ENCODE data around the gene CASP9.
A peak's percentile ranks its signal among the peaks of the same experiment; 100 is the strongest.
"Not testable (repeated sequence)": the region's sequence is repeated elsewhere in the genome, so short reads cannot be mapped to it uniquely, and the experiment has no call there.

CASP9 gene

DNA sequence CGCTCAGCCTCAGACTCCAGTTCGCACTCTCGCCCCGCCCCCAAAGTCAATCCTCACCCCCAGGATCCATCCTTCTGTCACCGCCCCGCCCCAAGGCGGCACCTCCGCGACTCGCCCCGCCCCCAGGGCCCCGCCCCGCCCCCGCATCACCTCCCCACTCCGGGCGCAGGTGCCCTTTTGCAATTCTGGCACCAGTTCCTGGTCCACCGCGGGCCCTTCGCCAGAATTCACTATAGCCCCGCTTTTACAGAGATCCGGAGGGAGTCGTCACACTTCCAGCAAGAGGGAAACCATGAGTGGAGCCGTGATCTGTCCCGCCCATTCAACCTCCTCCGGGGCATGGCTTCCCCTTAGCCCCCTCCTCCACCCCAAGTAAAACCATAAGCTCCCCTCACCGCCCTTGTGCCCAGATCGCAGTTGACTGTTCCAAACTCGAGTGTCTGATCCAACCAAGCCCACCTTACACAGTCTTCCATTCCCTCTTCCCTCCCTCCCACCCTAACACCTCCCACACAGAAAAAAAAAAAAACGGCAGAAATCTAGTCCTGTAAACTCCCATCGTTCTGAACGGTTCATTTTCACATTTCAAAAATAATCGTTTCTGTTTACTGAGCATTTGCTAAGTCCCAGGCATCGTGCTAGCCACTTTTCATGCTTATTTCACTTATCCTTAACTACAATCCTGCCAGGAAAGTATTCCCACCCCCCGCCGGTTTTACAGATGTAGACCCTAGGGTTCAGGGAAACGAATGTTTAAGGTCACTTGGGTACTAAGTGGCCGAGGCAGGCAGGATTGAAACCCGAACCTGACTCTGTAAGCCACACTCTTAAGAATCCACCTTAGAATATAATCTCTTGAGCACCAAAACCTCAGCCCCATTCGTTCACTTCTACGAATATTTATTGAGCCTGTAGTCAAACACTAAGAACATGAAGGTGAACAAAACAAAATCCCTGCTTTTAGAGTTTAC, 1.3 kb upstream of the CASP9 start:
- DNase-seq: peak; percentile 6

DNA sequence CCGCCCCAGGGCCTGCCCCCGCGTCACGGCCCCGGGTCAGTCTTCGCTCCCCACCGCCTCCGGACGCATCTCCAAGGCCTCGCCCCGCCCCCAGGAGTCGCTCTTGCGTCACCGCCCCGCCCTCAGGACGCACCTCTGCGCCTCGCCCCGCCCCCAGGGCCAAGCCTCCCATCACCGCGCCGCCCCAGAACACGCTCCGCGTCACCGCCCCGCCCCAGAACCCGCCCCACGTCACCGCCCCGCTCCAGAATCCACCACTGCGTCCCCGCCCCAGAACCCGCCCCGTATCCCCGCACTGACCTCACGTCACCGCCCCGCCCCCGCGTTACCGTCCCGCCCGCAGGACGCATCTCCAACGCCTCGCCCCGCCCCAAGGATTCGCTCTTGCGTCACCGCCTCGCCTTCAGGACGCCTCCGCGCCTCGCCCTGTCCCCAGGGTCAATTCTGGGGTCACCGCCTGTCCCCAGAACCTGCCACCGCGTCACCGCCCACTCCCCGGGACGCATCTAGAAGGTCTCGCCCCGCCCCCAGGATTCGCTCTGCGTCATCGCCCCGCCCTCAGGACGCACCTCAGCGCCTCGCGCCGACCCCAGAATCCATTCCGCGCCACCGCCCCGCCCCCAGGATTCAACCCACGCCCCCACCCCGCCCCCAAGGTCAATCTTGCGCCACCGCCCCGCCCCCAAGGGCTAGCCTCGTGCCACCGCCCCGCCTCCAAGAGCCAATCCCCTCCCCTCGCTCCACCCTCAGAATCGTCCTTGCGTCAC, 451 bp upstream of the CASP9 start:
- peak; percentile 99 for DNase-seq

DNA sequence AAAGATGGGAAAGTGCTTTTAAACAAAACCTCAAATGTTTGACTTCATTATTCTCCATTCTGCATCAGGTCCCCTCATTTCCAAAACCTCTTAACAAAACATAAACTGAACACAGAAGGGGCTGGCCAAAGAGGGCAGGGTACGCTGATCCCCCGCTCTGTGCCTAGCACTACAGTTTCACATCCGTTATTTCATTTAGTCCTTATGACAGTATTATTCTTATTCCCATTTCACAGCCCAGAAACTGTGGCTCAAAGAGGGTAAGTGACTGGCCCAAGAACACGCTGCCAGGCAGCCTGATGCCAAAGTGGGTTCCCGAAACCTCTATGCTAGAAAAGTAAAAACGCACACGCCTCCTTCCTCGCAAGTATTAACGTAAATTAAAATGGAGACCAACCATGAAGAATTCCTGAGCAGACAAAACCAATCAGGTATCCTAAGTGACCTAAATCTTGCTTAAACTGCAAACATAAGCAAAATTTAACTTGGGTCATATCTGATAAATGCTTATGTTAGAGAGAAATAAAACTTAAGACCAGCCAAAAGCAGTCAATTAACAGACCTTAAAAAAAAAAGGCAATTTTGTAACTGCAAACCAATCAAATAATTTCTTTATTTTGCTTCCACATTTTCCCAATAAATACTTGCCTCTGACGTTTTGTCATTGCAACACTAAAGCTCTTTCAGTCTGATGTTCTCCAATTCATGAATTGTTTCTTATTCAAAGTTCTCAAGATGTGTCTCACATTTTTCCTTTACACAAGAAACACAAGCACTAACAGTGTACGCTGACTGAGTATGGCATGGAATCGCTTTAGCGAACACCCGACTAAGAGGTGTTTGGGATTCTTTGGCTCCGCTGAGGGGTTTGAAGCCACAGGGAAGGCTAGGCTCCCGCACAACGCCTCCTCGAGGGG, 653 bp downstream of the CASP9 start:
- DNase-seq: no peak

DNA sequence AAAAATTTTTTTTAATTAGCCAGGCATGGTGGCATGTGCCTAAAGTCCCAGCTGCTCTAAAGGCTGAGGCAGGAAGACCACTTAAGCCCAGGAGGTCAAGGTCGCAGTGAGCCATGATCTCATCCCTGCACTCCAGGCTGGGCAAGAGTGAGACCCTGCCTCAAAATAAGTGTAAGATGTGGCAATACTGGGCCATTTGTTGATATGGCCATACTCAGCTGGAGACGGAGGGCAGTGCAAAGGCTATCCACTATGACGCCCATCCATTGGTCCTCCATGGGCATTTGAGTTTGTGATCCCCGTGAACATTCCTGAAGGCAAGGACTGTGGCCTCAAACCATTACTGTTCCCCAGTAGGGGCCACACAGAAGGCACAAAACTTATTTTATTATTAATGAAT, 1.5 kb downstream of the CASP9 start:
- no peak for DNase-seq

DNA sequence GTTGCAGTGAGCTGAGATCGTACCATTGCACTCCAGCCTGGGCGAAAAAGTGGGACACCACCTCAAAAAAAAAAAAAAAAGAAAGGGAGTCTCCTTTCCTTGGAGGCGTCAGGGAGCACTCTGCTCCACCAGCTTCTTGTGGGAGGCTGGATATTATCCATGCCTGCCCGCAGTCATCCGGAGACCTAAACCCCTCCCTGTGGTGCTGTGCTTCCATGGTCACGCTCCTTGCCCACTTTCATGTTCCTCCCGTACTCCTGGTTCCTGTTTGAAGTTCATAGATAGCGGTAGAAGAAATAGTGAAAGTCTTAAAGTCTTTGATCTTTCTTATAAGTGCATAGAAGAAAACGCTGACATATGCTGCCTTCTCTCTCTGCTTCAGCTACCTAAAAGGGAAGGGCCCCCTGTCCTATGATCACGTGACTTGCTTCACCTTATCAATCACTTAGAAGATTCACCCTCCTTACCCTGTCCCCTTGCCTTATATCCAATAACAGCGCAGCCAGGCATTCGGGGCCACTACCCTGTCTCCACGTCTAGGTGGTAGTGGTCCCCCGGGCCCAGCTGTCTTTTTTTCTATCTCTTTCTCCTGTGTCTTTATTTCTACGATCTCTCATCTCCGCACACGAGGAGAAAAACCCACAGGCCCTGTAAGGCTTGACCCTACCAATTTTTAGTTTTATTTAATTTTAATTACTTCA, 2.7 kb downstream of the CASP9 start:
- DNase-seq: peak; percentile 12

DNA sequence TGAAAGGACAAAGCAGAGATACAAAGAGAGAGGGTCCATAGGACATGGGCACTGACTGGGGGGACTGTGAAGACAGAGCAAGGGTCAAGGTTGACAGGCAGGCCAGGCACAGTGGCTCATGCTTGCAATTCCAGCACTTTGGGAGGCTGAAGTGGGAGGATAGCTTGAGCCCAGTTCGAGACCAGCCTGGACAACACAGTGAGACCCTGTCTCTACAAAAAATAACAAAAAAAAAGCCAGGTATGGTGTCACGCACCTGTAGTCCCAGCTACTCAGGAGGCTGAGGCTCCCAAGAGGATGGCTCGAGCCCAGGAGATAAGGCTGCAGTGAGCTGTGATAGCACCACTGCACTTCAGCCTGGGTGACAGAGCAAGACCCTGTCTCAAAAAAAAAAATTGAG, 4.4 kb downstream of the CASP9 start:
- DNase-seq: no peak

DNA sequence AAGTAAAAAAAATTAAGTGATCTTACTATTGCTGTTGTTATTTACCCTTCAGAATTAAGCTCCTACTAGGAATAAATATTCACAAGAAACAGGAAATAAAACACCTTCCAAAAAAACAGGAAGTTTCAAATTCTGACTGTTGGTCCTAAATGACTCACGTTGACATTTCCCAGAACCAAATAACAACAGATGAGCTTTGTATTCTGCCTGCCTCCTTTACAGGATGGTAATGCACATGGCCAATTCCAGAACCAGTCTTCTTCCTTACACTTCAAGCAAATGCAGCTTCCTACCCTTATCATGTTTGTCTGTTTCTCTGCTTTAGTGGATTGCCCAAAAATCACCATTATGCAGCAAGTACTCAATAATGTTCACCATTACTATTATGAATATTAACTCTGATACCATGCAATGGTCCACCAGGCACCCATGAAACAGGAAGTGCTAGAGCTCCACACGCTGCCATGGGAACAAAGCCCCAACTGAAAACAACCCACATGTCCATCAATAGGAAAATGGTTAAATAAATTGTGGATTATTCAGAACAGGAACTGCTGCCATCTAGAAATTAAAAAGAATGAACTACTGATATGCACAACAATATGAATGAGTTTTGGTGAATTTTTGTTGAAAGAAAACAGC, 8.9 kb downstream of the CASP9 start:
- DNase-seq: no peak

DNA sequence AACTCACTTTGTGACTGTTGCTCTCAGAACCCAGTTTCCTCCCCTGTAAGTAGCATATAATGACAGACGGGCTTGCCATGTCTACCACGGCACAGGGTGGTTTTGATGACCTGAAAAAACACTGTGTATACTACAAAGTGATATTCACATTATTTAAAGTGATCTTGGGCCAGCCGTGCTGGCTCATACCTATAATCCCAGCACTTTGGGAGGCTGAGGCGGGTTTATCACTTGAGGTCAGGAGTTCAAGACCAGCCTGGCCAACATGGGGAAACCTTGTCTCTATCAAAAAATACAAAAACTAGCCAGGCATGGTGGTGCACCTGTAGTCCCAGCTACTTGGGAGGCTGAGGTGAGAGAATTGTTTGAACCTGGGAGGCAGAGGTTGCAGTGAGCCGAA, 9.5 kb downstream of the CASP9 start:
- DNase-seq: not testable (repeated sequence)

DNA sequence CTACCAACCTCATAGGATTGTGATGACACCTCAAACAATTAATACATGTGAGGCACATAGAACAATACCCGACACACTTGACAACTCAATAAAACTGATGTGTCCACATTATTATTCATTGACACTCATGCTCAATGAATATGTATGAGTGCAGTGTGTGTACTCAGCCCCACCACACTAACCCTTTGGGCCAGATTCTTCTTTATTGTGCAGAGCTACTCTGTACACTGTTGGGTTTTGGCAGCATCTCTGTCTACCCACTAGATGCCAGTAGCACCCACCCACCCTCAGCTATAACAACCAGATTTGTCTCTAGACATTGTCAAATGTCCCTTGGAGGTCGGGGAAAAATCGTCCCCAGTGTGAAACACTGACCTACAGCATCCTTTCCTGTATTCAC, 10.1 kb downstream of the CASP9 start:
- DNase-seq: no peak

DNA sequence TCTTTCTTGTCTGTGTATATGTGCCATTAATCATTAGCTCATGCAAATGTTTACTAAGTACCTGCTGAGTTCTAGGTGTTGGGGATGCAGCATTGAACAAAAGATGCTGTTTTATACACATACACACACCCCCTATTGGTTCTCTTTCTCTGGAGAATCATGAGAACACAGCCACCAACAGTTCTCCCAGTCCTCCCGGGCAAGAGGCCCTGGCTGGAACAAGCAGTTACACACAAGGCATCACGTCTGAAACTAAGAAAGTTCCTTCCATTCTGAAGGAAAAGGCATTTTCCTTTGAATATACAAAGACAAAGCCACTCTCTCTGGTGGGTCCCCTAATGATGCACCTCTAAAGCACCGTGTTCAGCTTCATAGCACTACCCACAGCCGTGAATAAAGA, 10.8 kb downstream of the CASP9 start:
- no peak for DNase-seq

DNA sequence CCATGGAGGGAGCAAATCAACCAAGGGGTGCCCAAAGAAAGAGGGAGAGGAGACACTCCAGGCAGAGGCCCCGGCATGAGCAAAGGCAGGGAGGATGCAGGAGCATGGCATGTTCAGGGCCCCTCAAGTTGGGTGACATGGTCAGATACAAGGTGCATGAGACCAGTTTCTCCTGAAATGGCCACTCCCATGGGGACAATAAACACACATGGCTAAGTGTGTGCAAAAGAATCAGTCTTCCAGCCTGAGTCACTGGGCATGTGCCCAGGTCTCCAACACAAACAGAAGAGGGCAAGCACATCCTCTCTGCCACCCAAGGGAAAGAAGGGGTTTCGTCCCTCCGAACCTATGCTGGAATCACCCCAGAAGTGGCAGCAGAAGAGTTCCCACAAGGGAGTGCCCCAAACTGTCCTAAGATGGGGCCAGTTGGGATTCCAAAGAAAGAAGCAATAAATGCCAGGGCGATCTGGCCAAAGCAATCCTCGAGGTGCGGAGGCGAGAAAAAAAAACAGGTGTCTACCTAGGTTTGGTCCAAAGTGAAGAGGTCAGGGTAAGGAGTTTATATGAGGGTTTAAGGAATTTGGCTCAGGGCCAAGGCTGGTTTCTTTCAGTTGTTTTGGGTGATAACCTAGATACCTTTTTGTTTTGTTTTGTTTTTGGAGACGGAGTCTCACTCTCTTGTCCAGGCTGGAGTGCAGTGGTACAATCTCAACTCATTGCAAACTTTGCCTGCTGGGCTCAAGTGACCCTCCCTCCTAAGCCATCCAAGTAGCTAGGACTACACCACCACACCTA, 13.2 kb downstream of the CASP9 start:
- DNase-seq: no peak

DNA sequence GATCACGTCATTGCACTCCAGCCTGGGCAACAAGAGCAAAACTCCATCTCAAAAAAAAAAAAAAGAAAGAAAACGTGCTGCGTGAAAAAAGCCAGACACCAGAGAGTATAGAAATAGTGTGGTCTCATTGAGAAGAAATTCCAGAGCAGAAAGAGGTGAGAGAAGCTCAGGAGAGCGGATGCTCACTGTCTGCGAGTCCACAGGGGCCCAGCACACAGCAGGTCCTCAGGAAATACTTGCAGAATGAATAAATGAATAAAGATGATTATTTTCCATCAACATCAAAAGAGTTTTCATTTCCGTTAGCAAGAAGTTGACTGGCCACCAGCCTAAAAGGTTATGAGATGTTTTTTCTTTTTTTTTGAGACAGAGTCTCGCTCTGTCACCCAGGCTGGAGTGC, 14.4 kb downstream of the CASP9 start:
- no peak for DNase-seq

DNA sequence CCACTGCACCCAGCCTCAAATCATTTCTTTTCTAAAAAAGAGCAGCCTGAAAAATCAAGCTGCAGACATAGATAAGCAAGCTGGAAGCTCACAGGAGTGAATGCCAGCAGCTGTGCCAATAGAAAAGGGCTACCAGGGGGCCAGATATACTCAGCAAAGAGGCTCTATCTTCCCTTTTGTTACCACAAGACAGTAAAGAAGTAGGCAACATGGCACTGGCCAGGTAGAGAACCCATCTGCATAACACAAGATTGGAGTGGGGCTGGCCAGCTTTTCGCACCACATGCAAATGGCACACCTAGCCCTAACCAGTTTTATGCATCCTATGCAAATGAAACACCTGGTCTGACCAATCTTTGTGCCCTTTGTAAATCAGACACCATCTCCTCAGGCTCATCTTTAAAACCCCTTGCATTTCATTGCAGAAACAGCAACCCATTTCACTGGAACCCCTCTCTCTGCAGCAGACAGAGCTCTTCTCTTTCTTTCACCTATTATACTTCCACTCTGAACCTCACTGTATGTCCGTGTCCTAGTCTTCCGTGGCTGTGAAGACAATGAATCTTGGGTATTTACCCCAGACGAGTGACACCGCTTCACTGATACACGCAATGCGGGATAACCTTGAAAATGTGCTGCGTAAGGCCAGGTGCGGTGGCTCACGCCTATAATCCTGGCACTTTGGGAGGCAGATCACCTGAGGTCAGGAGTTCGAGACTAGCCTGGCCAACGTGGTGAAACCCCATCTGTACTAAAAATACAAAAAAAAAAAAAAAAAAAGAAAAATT, 15.1 kb downstream of the CASP9 start:
- DNase-seq: no peak

DNA sequence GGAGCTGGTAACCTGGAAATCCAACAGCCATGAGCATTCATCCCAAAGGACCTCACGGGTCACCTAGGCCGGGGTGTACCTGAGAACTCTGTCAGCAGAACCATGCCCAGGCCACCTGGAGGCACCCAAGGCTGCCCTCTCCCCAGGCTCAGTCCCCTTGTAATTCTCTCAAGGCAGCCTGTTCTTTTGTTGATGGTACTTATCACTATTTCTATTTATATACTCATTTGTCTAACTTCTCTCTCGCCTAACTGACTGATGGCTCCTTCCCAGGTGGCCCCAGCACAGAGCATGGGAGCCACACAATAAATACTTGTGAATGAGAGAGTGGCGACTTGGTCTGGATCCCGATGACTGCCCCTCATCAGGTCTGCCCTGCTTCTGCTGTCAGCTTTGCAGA, 16.7 kb downstream of the CASP9 start:
- DNase-seq: no peak

DNA sequence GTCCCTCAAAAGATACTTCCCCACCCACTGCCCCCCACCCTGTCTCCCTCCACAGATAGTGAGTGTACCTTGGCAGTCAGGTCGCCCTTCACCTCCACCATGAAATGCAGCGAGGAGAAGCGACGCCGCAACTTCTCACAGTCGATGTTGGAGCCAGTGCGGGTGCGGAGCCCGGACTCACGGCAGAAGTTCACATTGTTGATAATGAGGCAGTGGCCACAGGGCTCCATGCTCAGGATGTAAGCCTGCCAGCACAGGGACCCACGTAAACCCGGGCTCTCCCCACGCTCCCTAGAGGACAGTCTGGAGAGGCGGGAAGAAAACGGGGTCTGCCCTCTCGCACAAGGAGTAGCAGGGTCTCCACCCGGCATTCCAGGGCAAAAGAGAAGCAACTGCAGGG, 17.2 kb downstream of the CASP9 start:
- DNase-seq: no peak

DNA sequence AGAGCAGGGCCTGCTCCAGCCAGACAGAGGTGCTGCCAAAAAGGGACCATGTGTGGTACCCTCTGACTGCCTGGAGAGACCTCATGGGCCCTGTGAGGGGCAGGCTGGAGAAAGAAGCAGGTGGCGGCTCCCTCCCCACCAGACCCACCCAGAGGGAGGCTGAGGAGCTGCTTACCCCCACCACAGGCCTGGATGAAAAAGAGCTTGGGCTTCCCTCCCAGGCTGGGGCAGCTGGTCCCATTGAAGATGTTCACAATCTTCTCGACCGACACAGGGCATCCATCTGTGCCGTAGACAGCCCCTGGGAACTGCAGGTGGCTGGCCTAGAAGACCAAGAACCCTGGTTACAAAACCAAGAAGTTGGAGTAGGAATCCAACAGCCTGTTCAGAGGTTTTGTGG, 19.6 kb downstream of the CASP9 start:
- no peak for DNase-seq

DNA sequence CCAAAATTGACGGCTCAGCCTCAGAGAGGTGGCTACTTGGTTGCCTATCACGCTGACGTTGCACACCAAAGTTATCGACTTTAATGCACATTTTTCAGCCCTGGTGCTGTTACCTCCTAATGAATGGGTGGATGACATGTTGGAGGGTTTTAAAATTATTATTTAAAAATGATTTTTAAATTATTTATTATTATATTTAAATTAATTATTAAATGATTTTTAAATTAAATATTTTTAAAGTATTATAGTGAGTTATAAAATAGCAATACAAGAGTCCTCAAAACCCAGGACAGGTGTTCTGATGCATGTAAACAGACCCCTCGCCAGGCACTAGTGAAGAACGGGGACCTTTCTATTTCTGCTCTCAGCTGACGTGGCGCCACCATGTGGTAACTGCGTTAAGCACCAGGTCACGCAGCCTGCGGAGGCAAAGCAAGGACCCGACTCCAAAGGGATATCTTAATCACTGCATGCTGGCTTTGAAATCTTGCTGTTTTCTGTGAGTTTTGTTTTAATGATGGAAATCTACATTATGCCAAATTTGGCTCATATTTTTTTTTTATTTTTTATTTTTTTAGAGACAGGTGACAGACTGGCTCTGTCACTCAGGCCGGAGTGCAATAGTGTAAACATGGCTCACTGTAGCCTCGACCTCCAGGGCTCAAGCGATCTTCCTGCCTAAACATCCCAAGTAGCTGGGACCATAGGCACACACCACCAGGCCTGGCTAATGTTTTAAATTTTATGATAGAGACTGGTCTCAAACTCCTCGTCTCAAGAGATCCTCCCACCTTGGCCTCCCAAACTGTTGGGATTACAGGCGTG, 22.6 kb downstream of the CASP9 start:
- DNase-seq: peak; percentile 54

DNA sequence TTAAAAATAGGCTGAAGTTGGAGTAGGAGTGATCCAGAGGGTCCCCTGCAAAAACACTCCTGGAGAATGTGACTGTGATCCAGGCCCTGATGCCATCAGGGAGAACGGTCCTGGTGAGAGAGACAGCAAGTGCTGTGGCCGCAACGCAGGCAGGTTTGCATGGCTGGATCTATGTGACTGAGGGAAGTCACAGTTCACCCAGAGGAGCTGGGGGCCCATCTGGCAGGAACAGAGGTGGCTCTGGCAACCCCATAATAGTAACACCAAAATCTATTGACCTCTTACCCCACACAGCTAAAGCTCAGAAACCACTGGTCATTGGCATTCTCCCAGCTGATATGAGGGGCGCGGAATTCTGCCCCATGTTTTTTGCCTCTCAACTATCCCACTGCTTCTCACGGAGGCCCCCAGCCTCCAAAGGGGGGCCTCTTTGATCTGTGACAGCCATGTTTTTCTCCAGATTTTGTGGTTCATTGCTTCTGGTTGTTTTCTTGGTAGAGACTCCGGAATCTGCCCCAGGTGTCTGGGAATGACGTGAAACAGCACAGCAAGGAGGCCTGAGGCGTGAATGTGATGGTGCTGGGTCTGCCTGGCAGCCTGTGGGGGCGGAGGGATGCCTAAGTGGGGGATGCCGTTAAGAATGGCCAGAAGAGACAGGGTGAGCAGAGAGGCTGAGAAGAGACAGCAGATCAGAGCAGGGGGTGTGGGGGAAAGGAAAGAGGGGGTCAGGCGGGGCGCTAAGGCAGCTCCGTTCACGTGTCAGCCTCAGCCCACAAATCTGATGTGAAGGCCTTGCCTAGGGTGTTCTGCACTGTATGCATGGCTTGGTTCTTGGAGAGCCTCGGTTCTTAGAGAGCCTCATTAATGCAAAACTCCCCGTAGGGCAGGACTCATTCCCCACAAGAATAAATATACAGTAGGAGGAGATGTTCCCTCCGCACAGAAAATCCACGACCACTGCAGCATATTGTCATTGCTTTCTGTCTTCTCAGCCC, 23.5 kb downstream of the CASP9 start:
- no peak for DNase-seq

All from CD4-positive, alpha-beta T cell treated with Interleukin-10 for 1 hour (primary cell).